Activated T-cell treated with anti-CD3 and anti-CD28 coated beads, Interleukin-2, amount 50 U/mL, for 4 hours (primary cell): Measurements from ENCODE around the gene FBN3. TPM values are rescaled to one million over a fixed set of nuclear protein-coding genes. Genes with fewer than 3 reads are reported as not detected.
"Not testable (repeated sequence)": the region's sequence is repeated elsewhere in the genome, so short reads cannot be mapped to it uniquely, and the experiment has no call there.

ENCODE experiments used
- ATAC-seq, 2 donors: fragments of 200-7000 bp; cut with Tn5 transposase; one replicate each; pipeline ENCODE4 v1.10.0; 2021
- DNase-seq: peaks from one replicate; pipeline ENCODE4 v3.0.0-alpha.2; 2020
- H3K27me3 Mint-ChIP-seq: one replicate; pipeline ENCODE4 v1.8.0; 2021; ENCODE audit warnings: low read depth, mixed read lengths
- H3K36me3 Mint-ChIP-seq: one replicate; pipeline ENCODE4 v1.8.0; 2022; ENCODE audit warnings: mixed read lengths; ENCODE audit not compliant: insufficient read depth
- H3K4me1 Mint-ChIP-seq: one replicate; pipeline ENCODE4 v1.8.0; 2021; ENCODE audit warnings: low read depth, mixed read lengths
- H3K4me3 Mint-ChIP-seq: one replicate; pipeline ENCODE4 v1.8.0; 2021; ENCODE audit warnings: mild to moderate bottlenecking, moderate library complexity, mixed read lengths
- H3K9me3 Mint-ChIP-seq: one replicate; pipeline ENCODE4 v1.8.0; 2021; ENCODE audit warnings: mixed read lengths
- total RNA-seq, 3 donors: library from RNA; stranded (reverse); gene quantifications; one replicate each; pipeline ENCODE4 v1.2.1, GENCODE V29; 2021

Gene FBN3
- under 1 TPM in 1 of 3 donors, not detected in 2; 0.03 TPM for total RNA-seq

GRCh38 chr19:8149261-8150094, at the start of gene FBN3:
TSS of gene FBN3 (minus strand) at chr19:8149592. CDS start at chr19:8147480, 2,112 bp downstream.
- peaks cover 3% of the 10 kb centered on the region for H3K4me1 Mint-ChIP-seq
- H3K27me3 Mint-ChIP-seq: peaks cover 56% of the 10 kb centered on the region
- ATAC-seq (peak; percentile 32 to 49), DNase-seq (no peak)
- H3K4me3 Mint-ChIP-seq: peak within 1 kb of the TSS; percentile 60
- H3K9me3 Mint-ChIP-seq: no peaks in the 10 kb centered on the region
- H3K36me3 Mint-ChIP-seq: no peaks in the 10 kb centered on the region

DNA sequence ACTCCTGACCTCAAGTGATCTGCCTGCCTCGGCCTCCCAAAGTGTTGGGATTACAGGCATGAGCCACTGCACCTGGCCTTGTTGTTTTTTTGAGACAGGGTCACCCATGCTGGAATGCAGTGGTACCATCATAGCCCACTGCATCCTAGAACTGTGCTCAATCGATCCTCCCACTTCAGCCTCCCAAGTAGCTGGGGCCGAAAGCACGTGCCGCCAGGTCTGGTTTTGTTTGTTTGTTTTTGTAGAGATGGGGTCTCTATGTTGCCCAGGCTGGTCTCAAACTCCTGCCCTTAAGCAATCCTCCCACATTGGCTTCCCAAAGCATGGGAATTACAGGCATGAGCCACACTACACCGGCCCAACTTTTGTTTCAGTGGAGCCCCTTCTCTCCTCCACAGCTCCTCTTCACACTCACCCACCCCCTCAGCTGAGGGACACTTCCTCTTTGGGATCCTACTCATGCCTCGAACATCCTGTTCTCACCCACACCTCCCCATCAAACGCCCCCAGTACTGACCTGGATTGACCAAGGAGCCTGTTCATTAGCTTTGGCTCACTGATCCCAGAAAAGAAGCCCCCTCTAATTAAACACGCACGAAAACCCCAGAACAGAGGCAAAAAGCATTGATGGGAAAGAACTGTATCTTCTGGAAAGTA, 47.0 kb upstream of the FBN3 start:
- ATAC-seq (no peak), DNase-seq (no peak)
- Mint-ChIP-seq H3K36me3 (no peaks in the 10 kb centered on the region), H3K4me1 (peaks cover 42% of the 10 kb centered on the region), H3K9me3 (no peaks in the 10 kb centered on the region), H3K27me3 (no peaks in the 10 kb centered on the region), H3K4me3 (no peak overlapping the region)

GRCh38 chr19:8194528-8195267, 45.3 kb upstream of the FBN3 start:
- Mint-ChIP-seq H3K27me3 (no peaks in the 10 kb centered on the region), H3K9me3 (no peaks in the 10 kb centered on the region), H3K36me3 (no peaks in the 10 kb centered on the region), H3K4me3 (peak overlapping the region; percentile 73), H3K4me1 (peaks cover 42% of the 10 kb centered on the region)
- DNase-seq: no peak
- peak; percentile 51 to 54 for ATAC-seq

DNA sequence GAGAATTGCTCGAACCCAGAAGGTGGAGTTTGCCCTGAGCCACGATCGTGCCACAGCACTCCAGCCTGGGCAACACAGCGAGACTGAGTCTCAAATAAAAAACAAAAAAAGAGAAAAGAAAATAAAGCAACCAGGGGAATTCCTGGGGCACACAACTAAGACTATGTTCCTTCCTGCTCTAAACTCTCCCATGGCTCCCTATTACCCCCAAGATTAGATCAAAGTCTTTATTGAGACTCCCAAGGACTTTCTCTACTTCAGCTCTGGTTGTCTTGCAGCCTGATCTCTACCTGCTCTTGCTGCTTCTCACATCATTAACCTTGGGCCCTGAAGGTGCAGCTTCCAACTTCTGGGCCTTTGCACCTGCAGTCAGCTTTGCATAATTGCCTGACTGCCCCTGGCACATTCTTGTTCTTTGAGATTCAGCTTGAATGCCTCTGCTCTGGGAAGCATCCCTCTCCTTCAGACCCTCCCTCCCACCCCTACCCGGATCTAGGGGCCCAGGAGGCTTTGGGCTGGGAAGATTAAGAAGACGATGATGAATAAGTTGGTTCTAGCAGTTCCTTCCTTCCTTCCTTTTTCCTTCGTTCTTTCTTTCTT, 42.9 kb upstream of the FBN3 start:
- DNase-seq: no peak

DNA sequence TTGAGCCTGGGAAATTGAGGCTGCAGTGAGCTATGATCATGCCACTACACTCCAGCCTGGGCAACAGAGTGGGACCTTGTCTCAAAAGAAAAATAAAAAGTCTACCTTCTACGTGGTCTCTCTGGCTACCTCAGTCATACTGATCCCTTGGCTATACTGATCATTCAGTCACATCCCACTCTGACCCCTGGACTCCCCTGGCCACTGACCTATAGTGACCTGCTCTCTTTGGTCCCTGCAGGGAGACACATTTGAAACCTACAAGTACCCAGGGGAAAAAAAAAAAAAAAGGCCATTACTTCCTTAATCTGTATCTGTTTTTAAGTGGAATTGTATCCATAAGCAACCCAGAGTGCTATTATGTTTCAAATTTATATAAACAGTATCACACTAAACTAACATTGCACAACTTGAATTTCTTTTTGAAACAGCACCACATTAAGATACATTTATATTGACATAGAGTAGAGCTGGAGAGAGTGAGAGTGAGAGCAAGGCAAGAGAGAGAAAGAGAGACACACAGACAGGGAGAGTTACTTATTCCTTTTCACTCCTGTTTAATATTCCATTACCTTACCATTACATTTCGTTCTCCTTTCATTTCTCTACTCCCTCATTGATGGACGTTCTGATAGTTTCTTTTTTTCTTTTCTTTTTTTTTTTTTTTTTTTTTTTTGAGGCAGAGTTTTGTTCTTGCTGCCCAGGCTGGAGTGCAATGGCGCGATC, 36.1 kb upstream of the FBN3 start:
- Mint-ChIP-seq H3K9me3 (no peaks in the 10 kb centered on the region), H3K4me1 (peaks cover 14% of the 10 kb centered on the region)
- DNase-seq: no peak

More for the DNA sequence above, 42.9 kb upstream of the FBN3 start:
- Mint-ChIP-seq H3K4me3 (no peak overlapping the region), H3K27me3 (no peaks in the 10 kb centered on the region), H3K36me3 (no peaks in the 10 kb centered on the region), H3K9me3 (no peaks in the 10 kb centered on the region), H3K4me1 (peaks cover 42% of the 10 kb centered on the region)
- ATAC-seq: no peak

DNA sequence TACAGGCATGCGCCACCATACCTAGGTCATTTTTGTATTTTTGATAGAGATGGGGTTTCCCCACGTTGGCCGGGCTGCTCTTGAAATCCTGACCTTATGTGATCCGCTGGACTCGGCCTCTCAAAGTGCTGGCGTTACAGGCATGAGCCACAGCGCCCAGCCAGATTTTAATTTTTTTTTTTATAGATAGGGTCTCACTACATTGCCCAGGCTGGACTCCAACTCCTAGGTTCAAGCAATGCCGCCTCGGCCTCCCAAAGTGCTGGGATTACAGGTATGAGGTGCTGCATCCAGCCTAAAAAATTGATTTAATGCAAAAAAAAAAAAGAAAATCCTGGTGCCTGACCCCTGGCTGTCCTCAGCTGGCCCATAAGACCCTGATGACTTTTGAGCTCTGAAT, 34.9 kb upstream of the FBN3 start:
- H3K27me3 Mint-ChIP-seq: no peaks in the 10 kb centered on the region
- H3K4me3 Mint-ChIP-seq: no peak overlapping the region
- ATAC-seq (no peak), DNase-seq (no peak)
- no peaks in the 10 kb centered on the region for H3K36me3 Mint-ChIP-seq
- peaks cover 14% of the 10 kb centered on the region for H3K4me1 Mint-ChIP-seq
- no peaks in the 10 kb centered on the region for H3K9me3 Mint-ChIP-seq

More for the DNA sequence above, 36.1 kb upstream of the FBN3 start:
- no peak overlapping the region for H3K4me3 Mint-ChIP-seq
- H3K27me3 Mint-ChIP-seq: no peaks in the 10 kb centered on the region
- ATAC-seq: no peak
- no peaks in the 10 kb centered on the region for H3K36me3 Mint-ChIP-seq

DNA sequence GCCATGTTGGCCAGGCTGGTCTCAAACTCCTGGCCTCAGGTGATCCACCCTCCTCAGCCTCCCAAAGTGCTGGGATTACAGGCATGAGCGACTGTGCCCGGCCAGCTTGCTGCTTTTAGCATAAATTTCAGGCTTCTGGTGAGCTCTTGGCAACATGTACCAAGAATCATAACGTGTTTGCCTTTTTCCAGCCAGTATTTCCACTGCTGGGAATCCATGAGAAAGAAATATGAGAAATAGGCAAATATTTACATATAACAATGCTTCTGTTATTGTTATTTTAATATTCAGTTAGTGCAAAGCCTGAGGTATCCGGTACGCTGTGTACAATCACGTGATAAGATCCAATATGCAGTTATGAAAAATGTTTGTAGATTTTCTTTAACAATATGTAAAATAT, 30.6 kb upstream of the FBN3 start:
- no peak for DNase-seq
- H3K4me1 Mint-ChIP-seq: peaks cover 12% of the 10 kb centered on the region
- H3K4me3 Mint-ChIP-seq: no peak overlapping the region
- H3K36me3 Mint-ChIP-seq: no peaks in the 10 kb centered on the region
- H3K9me3 Mint-ChIP-seq: no peaks in the 10 kb centered on the region
- no peaks in the 10 kb centered on the region for H3K27me3 Mint-ChIP-seq
- no peak for ATAC-seq

GRCh38 chr19:8174706-8175105, 25.3 kb upstream of the FBN3 start:
- DNase-seq (no peak), ATAC-seq (no peak)
- Mint-ChIP-seq H3K36me3 (no peaks in the 10 kb centered on the region), H3K4me1 (no peaks in the 10 kb centered on the region), H3K4me3 (no peak overlapping the region), H3K27me3 (no peaks in the 10 kb centered on the region), H3K9me3 (no peaks in the 10 kb centered on the region)

GRCh38 chr19:8168537-8168936, 19.1 kb upstream of the FBN3 start:
- Mint-ChIP-seq H3K9me3 (no peaks in the 10 kb centered on the region), H3K4me3 (no peak overlapping the region), H3K4me1 (no peaks in the 10 kb centered on the region), H3K36me3 (no peaks in the 10 kb centered on the region), H3K27me3 (no peaks in the 10 kb centered on the region)
- ATAC-seq: no peak
- no peak for DNase-seq

DNA sequence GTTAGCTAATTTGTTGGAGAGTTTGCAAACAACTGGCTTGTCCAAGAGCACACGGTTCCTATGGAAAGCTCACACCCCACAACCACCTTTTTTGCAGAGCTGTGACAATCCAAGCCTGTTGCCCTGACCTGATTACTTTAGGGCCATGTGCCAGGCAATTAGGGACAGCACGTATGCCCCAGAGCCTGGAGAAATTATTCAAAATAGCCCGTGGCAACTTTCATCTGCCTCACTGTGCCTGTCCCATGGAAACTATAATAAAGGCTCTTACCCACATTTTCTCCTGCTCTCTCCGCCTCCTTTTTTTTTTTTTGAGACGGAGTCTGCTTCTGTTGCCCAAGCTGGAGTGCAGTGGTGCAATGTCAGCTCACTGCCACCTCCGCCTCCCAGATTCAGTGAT, 18.6 kb upstream of the FBN3 start:
- no peak overlapping the region for H3K4me3 Mint-ChIP-seq
- H3K4me1 Mint-ChIP-seq: no peaks in the 10 kb centered on the region
- no peaks in the 10 kb centered on the region for H3K9me3 Mint-ChIP-seq
- no peaks in the 10 kb centered on the region for H3K36me3 Mint-ChIP-seq
- no peaks in the 10 kb centered on the region for H3K27me3 Mint-ChIP-seq
- ATAC-seq (no peak), DNase-seq (no peak)

DNA sequence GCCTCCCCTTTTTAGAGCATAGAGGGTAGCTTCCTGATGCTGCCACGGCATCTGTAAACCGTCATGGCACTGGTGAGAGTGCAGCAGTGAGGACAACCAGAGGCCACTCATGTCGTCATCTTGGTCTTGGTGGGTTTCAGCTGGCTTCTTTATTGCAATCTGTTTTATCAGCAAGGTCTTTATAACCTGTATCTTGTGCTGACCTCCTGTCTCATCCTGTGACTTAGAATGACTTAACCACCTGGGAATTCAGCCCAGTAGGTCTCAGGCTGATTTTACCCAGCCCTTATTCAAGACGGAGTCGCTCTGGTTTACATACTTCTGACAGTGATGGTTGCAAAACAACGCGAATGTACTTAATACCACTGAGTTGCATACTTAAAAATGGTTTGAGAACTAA, 14.4 kb upstream of the FBN3 start:
- Mint-ChIP-seq H3K4me3 (no peak overlapping the region), H3K4me1 (no peaks in the 10 kb centered on the region), H3K9me3 (no peaks in the 10 kb centered on the region), H3K36me3 (no peaks in the 10 kb centered on the region), H3K27me3 (no peaks in the 10 kb centered on the region)
- no peak for DNase-seq
- ATAC-seq: no peak

- ATAC-seq (no peak), DNase-seq (no peak)
- Mint-ChIP-seq H3K4me3 (no peak overlapping the region), H3K36me3 (no peaks in the 10 kb centered on the region), H3K4me1 (no peaks in the 10 kb centered on the region), H3K9me3 (no peaks in the 10 kb centered on the region), H3K27me3 (no peaks in the 10 kb centered on the region)
These were observed 11.8 kb upstream of the FBN3 start for GRCh38 chr19:8161135-8161646.

DNA sequence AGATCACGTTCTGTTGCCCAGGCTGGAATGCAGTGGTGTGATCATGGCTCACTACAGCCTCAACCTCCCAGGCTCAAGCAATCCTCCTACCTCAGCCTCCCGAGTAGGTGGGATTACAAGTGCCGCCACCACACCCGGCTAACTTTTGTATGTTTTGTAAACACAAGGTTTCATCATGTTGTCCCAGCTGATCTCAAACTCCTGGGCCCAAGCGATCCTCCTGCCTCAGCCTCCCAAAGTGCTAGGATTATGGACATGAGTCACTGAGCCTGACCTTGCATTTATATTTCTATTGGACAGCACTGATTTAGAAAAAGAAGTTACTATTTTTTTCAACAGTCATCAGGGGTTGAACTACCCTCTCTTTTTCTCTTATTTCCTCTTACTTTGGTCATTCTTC, 9.9 kb upstream of the FBN3 start:
- DNase-seq, H3K4me3 Mint-ChIP-seq, H3K9me3 Mint-ChIP-seq, H3K4me1 Mint-ChIP-seq, H3K36me3 Mint-ChIP-seq, ATAC-seq: not testable (repeated sequence)
- peaks cover 11% of the 10 kb centered on the region for H3K27me3 Mint-ChIP-seq
